ENCODE data around the gene OR4D5.

GRCh38 chr11:123920943-123921342 is 18.5 kb upstream of the OR4D5 start:
- TF ChIP-seq GATA2 (CRISPR knock-in tag; IDR thresholded peaks at IDR 0.05) (no peak), POLR2AphosphoS5 (IDR thresholded peaks at IDR 0.05; ENCODE audit: low read depth, low read length) (no peak), CTCF (IDR thresholded peaks at IDR 0.05) (no peak), CHD2 (IDR thresholded peaks at IDR 0.05; ENCODE audit: low read length, partially characterized antibody) (no peak), EZH2phosphoT487 (IDR thresholded peaks at IDR 0.05; ENCODE audit: borderline replicate concordance, low read depth) (no peak), JUND (IDR thresholded peaks at IDR 0.05) (no peak), USF1 (IDR thresholded peaks at IDR 0.05; ENCODE audit: borderline replicate concordance, low read depth) (no peak), TAF1 (IDR thresholded peaks at IDR 0.05; ENCODE audit: borderline replicate concordance, low read depth, low read length) (no peak), FOXM1 (IDR thresholded peaks at IDR 0.05; ENCODE audit: low read depth) (no peak), SMC3 (IDR thresholded peaks at IDR 0.05; ENCODE audit: low read depth, low read length) (no peak)

All from SK-N-SH (cell line).